Neural crest cell (in vitro differentiated cells): ENCODE measurements around the gene TNFRSF1B. TPM values are rescaled to one million over a fixed set of nuclear protein-coding genes. Genes with fewer than 3 reads are reported as not detected.
A peak's percentile ranks its signal among the peaks of the same experiment; 100 is the strongest.

Experiments used
- DNase-seq: peaks from one replicate; pipeline ENCODE4 v3.0.0; 2021; ENCODE audit warnings: low read depth, mixed read lengths, low spot score
- H3K27ac Mint-ChIP-seq: one replicate; pipeline ENCODE4 v1.8.0; 2021; ENCODE audit warnings: mild to moderate bottlenecking, mixed read lengths; ENCODE audit not compliant: unreplicated experiment
- H3K27me3 Mint-ChIP-seq: 2 replicates; pipeline ENCODE4 v1.8.0; 2021; ENCODE audit warnings: low read depth, mild to moderate bottlenecking, mixed read lengths
- H3K36me3 Mint-ChIP-seq: 2 replicates; pipeline ENCODE4 v1.8.0; 2021; ENCODE audit warnings: low read depth, mild to moderate bottlenecking, mixed read lengths
- H3K4me1 Mint-ChIP-seq: 2 replicates; pipeline ENCODE4 v1.8.0; 2021; ENCODE audit warnings: mixed read lengths
- H3K4me3 Mint-ChIP-seq: one replicate; pipeline ENCODE4 v1.8.0; 2021; ENCODE audit warnings: mild to moderate bottlenecking, mixed read lengths
- H3K9me3 Mint-ChIP-seq: 2 replicates; pipeline ENCODE4 v1.8.0; 2021; ENCODE audit warnings: mixed read lengths
- total RNA-seq: library from RNA; stranded (reverse); gene quantifications from 2 replicates; pipeline ENCODE4 v1.2.1, GENCODE V29; 2021
- TF ChIP-seq, protein P1 (sequence below): fragments of 200-600 bp; sonication (generic); conservative IDR thresholded peaks from 2 replicates; pipeline ENCODE4 v1.5.0; 2021; ENCODE audit warnings: antibody characterized with exemption, mild to moderate bottlenecking

Gene TNFRSF1B
- total RNA-seq, 1 donor from 2014 or later: 3.3 TPM

DNA sequence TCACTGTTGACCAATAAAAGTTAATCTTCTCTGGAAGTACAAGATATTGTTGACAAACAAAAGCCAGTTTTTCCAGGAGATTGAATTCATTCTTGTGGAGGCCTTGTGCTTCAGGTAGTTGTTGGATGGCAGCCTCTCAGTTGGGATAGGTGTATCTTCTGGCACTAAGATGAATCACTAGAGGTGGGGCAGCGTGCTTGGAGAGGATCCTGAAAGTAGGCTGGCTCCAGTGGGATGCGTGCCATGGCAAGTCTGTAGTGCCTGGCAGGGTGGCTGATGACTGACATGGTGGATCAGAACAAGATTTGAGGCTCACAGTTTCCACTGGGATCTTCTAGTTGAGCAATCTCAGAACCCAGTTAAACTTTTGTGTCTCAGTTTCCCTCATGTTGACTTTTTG, 65.4 kb downstream of the TNFRSF1B start:
- Mint-ChIP-seq H3K4me1 (peaks cover 5% of the 10 kb centered on the region), H3K36me3 (no peaks in the 10 kb centered on the region), H3K4me3 (peak overlapping the region; percentile 74), H3K9me3 (no peaks in the 10 kb centered on the region), H3K27ac (no peak overlapping the region), H3K27me3 (no peaks in the 10 kb centered on the region)
- DNase-seq: no peak
- TF ChIP-seq, protein P1, sequence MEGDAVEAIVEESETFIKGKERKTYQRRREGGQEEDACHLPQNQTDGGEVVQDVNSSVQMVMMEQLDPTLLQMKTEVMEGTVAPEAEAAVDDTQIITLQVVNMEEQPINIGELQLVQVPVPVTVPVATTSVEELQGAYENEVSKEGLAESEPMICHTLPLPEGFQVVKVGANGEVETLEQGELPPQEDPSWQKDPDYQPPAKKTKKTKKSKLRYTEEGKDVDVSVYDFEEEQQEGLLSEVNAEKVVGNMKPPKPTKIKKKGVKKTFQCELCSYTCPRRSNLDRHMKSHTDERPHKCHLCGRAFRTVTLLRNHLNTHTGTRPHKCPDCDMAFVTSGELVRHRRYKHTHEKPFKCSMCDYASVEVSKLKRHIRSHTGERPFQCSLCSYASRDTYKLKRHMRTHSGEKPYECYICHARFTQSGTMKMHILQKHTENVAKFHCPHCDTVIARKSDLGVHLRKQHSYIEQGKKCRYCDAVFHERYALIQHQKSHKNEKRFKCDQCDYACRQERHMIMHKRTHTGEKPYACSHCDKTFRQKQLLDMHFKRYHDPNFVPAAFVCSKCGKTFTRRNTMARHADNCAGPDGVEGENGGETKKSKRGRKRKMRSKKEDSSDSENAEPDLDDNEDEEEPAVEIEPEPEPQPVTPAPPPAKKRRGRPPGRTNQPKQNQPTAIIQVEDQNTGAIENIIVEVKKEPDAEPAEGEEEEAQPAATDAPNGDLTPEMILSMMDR: no peak

DNA sequence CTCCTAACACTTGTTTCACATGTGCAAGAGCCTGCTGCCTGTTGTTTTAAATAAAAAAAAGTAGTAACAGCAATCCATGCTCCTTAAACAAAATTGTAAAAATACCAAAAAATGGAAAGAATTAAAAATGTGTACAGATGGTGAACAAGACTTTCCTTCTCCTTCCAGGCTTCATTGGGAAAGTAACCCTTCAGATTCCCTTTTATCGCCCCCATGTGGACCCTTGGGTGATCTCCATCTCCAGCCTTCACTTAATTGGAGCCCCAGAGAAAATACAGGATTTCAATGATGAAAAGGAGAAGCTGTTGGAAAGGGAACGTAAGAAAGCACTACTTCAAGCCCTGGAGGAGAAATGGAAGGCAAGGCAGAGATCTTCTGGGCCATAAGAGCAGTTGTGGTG, 77.3 kb downstream of the TNFRSF1B start:
- Mint-ChIP-seq H3K27me3 (no peaks in the 10 kb centered on the region), H3K4me1 (peaks cover 8% of the 10 kb centered on the region), H3K4me3 (no peak overlapping the region), H3K27ac (no peak overlapping the region), H3K36me3 (peaks cover 7% of the 10 kb centered on the region), H3K9me3 (no peaks in the 10 kb centered on the region)
- TF ChIP-seq, protein P1: peak; percentile 50
- no peak for DNase-seq

DNA sequence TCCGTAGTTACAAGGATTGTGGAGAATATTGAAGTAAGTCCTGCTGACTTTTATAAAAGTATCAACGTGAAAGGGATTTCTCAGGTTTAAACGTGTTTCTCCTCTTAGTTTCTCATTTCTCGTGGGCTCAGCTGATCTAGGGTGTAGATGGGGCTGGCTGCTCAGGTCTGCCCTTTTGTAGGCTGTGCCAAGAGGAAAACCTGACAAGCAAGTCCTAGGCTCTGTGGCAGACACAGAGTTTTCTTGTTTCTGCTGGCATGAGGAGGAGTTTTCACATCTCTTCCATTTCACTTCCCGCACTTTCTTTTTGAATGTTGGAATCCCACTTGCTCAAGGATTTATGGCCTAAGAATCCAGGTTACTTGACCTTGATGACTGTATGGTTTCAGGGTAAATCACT, 77.8 kb downstream of the TNFRSF1B start:
- TF ChIP-seq, protein P1: no peak
- H3K27ac Mint-ChIP-seq: no peak overlapping the region
- peaks cover 7% of the 10 kb centered on the region for H3K36me3 Mint-ChIP-seq
- peaks cover 10% of the 10 kb centered on the region for H3K4me1 Mint-ChIP-seq
- H3K27me3 Mint-ChIP-seq: no peaks in the 10 kb centered on the region
- no peak for DNase-seq
- H3K9me3 Mint-ChIP-seq: no peaks in the 10 kb centered on the region
- no peak overlapping the region for H3K4me3 Mint-ChIP-seq

DNA sequence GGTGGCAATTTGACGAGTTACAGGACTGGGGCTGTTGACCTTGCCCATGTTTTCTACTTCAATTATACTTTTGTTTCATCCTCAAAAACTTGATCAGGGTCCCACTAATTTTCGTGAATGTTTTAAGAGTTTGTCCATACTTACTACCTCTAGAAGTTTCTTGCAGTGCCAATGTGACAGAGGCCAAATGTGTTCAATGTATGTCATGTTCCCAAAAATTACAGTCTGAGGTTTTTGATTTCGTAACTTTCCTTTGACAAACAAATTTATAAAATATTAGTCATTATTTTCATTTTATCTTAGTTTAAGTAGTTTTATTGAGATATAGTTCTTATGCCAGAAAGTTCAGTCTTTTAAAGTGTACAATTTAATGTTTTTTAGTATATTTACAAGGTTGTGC, 78.3 kb downstream of the TNFRSF1B start:
- no peaks in the 10 kb centered on the region for H3K9me3 Mint-ChIP-seq
- TF ChIP-seq, protein P1: no peak
- peaks cover 11% of the 10 kb centered on the region for H3K4me1 Mint-ChIP-seq
- H3K36me3 Mint-ChIP-seq: peaks cover 7% of the 10 kb centered on the region
- no peaks in the 10 kb centered on the region for H3K27me3 Mint-ChIP-seq
- DNase-seq: no peak
- H3K27ac Mint-ChIP-seq: no peak overlapping the region
- H3K4me3 Mint-ChIP-seq: no peak overlapping the region

DNA sequence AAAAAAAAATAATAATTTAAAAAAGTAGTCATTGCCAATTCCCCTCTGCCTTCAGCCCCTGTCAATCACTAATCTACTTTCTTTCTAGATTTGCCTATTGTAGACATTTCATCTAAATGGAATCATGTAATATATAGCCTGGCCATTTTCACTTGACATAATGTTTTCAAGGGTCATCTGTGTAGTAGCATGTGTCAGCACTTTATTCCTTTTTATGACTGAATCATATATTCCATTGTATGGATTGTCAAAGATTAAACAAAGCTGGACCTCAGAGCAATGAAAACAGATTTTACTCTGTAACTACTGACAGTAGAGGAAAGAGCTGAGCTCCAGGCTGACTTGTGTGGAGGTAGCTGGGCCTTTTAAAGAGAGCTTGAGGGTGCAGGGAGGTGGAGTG, 78.9 kb downstream of the TNFRSF1B start:
- H3K4me1 Mint-ChIP-seq: peaks cover 11% of the 10 kb centered on the region
- TF ChIP-seq, protein P1: no peak
- no peak for DNase-seq
- no peaks in the 10 kb centered on the region for H3K9me3 Mint-ChIP-seq
- no peak overlapping the region for H3K4me3 Mint-ChIP-seq
- peaks cover 9% of the 10 kb centered on the region for H3K36me3 Mint-ChIP-seq
- no peak overlapping the region for H3K27ac Mint-ChIP-seq
- H3K27me3 Mint-ChIP-seq: no peaks in the 10 kb centered on the region

DNA sequence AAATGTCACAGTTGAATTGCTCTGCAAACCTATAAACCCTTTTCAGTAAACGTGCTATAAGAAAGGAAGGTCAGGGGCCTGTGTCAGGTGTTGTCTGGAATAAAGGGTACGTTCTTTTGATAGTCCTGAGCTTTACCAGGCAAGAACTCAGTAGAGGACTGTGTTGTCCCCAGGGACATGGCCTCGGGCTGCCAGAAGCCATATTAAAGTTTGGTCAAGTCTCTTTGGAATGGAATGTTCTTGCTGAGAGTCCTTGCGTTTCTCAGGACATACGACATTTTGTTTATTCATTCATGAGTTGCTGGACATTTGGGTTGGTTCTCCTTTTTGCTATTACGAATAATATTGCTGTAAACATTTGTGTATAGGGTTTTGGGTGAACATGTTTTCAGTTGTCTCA, 79.8 kb downstream of the TNFRSF1B start:
- no peak overlapping the region for H3K27ac Mint-ChIP-seq
- peaks cover 13% of the 10 kb centered on the region for H3K36me3 Mint-ChIP-seq
- TF ChIP-seq, protein P1: no peak
- H3K4me1 Mint-ChIP-seq: peaks cover 11% of the 10 kb centered on the region
- no peaks in the 10 kb centered on the region for H3K27me3 Mint-ChIP-seq
- H3K9me3 Mint-ChIP-seq: no peaks in the 10 kb centered on the region
- DNase-seq: no peak
- no peak overlapping the region for H3K4me3 Mint-ChIP-seq
